NCI-H1436 (cell line): Measurements from ENCODE around the gene GFOD2.

Source experiments
- DNase-seq: peaks from one replicate; lab custom pipeline; 2025; lab: John Stamatoyannopoulos, UW

Gene GFOD2

GRCh38 chr16:67672306-67672705 lies 46.8 kb downstream of the GFOD2 start:
- no peak for DNase-seq

- DNase-seq, result no peak
Measured at GRCh38 chr16:67669499-67670101, 49.5 kb downstream of the GFOD2 start.

- no peak for DNase-seq
Measured at GRCh38 chr16:67668495-67669157, 50.5 kb downstream of the GFOD2 start.

- DNase-seq, result peak; percentile 90
Measured at GRCh38 chr16:67667817-67668494, 51.2 kb downstream of the GFOD2 start.

- DNase-seq, result no peak
Measured at GRCh38 chr16:67667453-67667816, 51.7 kb downstream of the GFOD2 start.

GRCh38 chr16:67666559-67667452 lies 52.3 kb downstream of the GFOD2 start, which contains the start of the genes C16orf86 and ENKD1:
TSS of gene C16orf86 (plus strand) at chr16:67666814. CDS start at chr16:67666971, 157 bp downstream.
TSS of gene ENKD1 (minus strand) at chr16:67666750. CDS start at chr16:67666442, 308 bp downstream.
- peak; percentile 70 for DNase-seq

GRCh38 chr16:67666032-67666551 lies 53.0 kb downstream of the GFOD2 start:
- DNase-seq, result no peak

GRCh38 chr16:67665598-67665997 lies 53.5 kb downstream of the GFOD2 start:
- no peak for DNase-seq

GRCh38 chr16:67664871-67665270 lies 54.2 kb downstream of the GFOD2 start:
- DNase-seq, result no peak

- DNase-seq, result no peak
Measured at GRCh38 chr16:67664258-67664657, 54.9 kb downstream of the GFOD2 start.

- DNase-seq, result no peak
Measured at GRCh38 chr16:67663877-67664222, 55.3 kb downstream of the GFOD2 start.

GRCh38 chr16:67663151-67663876 lies 55.8 kb downstream of the GFOD2 start:
- no peak for DNase-seq

- no peak for DNase-seq
Measured at GRCh38 chr16:67662653-67663010, 56.5 kb downstream of the GFOD2 start.

- DNase-seq, result no peak
Measured at GRCh38 chr16:67661886-67662652, 57.0 kb downstream of the GFOD2 start.

GRCh38 chr16:67661101-67661761 lies 57.9 kb downstream of the GFOD2 start:
- no peak for DNase-seq

- DNase-seq, result peak; percentile 99
Measured at GRCh38 chr16:67660564-67661028, 58.5 kb downstream of the GFOD2 start, which contains the start of gene PARD6A. TSS of gene PARD6A (plus strand) at chr16:67660960. CDS start at chr16:67661039, 79 bp downstream.

- DNase-seq, result peak; percentile 88
Measured at GRCh38 chr16:67659675-67660563, 59.2 kb downstream of the GFOD2 start, which contains the start of gene ACD. TSS of gene ACD (minus strand) at chr16:67660260. CDS start at chr16:67660220, 40 bp downstream.

GRCh38 chr16:67658849-67659674 lies 60.1 kb downstream of the GFOD2 start:
- DNase-seq, result no peak
